Stomach (tissue), 9 donors: ENCODE measurements around the gene ACE. TPM values are rescaled to one million over a fixed set of nuclear protein-coding genes. Genes with fewer than 3 reads are reported as not detected.

Source experiments
- DNase-seq, 2 donors: peaks; one replicate each; pipeline versions ENCODE4 v3.0.0 to v3.0.0-alpha.2; 2013 to 2019
- H3K27ac ChIP-seq, 5 donors: fragments of 200-600 bp in 4 of 5; sonication (generic) in 4 of 5; one replicate each; pipeline ENCODE4 v1.5.1; 2013 to 2019; ENCODE audit warnings: mild to moderate bottlenecking in 1 of 5, moderate library complexity in 1 of 5
- H3K27me3 ChIP-seq, 3 donors: fragments of 200-600 bp; sonication (generic); one replicate each; pipeline ENCODE4 v1.5.1; 2017 to 2019; ENCODE audit warnings: mixed run types in 1 of 3
- H3K36me3 ChIP-seq, 4 donors: fragments of 200-600 bp; sonication (generic); 1 replicate in 3 of 4; 2 replicates in 1 of 4; pipeline ENCODE4 v1.5.1; 2016 to 2019
- H3K4me1 ChIP-seq, 4 donors: fragments of 200-600 bp; sonication (generic); one replicate each; pipeline ENCODE4 v1.5.1; 2016 to 2019
- H3K4me3 ChIP-seq, 4 donors: fragments of 200-600 bp; sonication (generic) in 3 of 4; one replicate each; pipeline ENCODE4 v1.5.1; 2016 to 2019; ENCODE audit warnings: mild to moderate bottlenecking in 1 of 4
- H3K9me3 ChIP-seq, 4 donors: fragments of 200-600 bp; sonication (generic); one replicate each; pipeline ENCODE4 v1.5.1; 2016 to 2019
- CTCF ChIP-seq, 7 experiments: fragments of 450-650 bp in 4 of 7; fragments of 200-600 bp in 3 of 7; sonication (generic) in 3 of 7; IDR thresholded peaks; one replicate each; pipeline ENCODE4 v1.5.1; 2016 to 2019; ENCODE audit warnings: antibody characterized with exemption in 7 of 7, control low read depth in 2 of 7, mild to moderate bottlenecking in 1 of 7
- EP300 ChIP-seq: sonication (generic); formaldehyde crosslinking; IDR thresholded peaks from one replicate; pipeline ENCODE4 v1.6.1; 2017; ENCODE audit warnings: antibody characterized with exemption
- POLR2A ChIP-seq, 4 donors: fragments of 450-650 bp; IDR thresholded peaks; one replicate each; pipeline ENCODE4 v1.6.1; 2016; ENCODE audit warnings: antibody characterized with exemption in 4 of 4, control low read depth in 2 of 4, mild to moderate bottlenecking in 1 of 4, moderate library complexity in 1 of 4
- POLR2AphosphoS5 ChIP-seq, 3 donors: sonication (generic); formaldehyde crosslinking; IDR thresholded peaks; one replicate each; pipeline ENCODE4 v1.6.1; 2016; ENCODE audit warnings: antibody characterized with exemption in 3 of 3
- WGBS, 5 donors: extraction: QIAGEN DNeasy Blood & Tissue Kit in 3 of 5; methylation state at CpG; one replicate each; pipeline versions ENCODE4 v1.1.5 to v1.1.7; 2013 to 2018; 5-methylcytosine and 5-hydroxymethylcytosine counted together
- intact Hi-C: fragments of 100-400 bp; cut with DNase I; formaldehyde crosslinking; loops from one replicate; pipeline ENCODE4 v1.15.1; 2023; ENCODE audit warnings: low total_unique reads
- polyA plus RNA-seq, 3 donors: library from polyadenylated mRNA; stranded (reverse); fragments of 200-250 nt; gene quantifications; one replicate each; pipeline ENCODE4 v1.2.3, GENCODE V29; 2013
- total RNA-seq, 5 donors: library from RNA; depleted of rRNA; stranded (reverse); fragments of >200 nt; gene quantifications; one replicate each; pipeline versions ENCODE4 v1.1.0 to v1.2.3, GENCODE V29; 2014 to 2016
- donor health status: healthy with polysubstance abuse.
- donor health status: Bipolar disorder and iron deficiency.
- donor health status: healthy.

ACE gene
- total and polyA plus RNA-seq, 8 donors: 1.3 to 232 (median 4.4) TPM

GRCh38 chr17:63436523-63437110 lies 40.2 kb upstream of the ACE start:
- Histone ChIP-seq H3K9me3 (no peaks in the 10 kb centered on the region), H3K27ac (peak overlapping the region; percentile 62 to 89 (median 82)), H3K36me3 (peaks cover 0 to 7% (median 2%) of the 10 kb centered on the region in 4 donors), H3K27me3 (no peaks in the 10 kb centered on the region), H3K4me1 (peaks cover 71 to 99% (median 91%) of the 10 kb centered on the region in 4 donors), H3K4me3 (no peak overlapping the region)
- intact Hi-C loops: no loop called here
- WGBS, 5 donors: 45 to 80% (median 60%) methylated on average over 13 to 17 of the region's 17 CpGs
- TF ChIP-seq EP300 (no peak), CTCF (IDR thresholded peaks at IDR 0.05) (peak in 1 of 7 experiments; percentile 6)
- peak; percentile 38 to 63 for DNase-seq

- peak overlapping the region in 1 of 4 donors; percentile 8 for H3K4me3 ChIP-seq
- H3K4me1 ChIP-seq: peaks cover 65 to 98% (median 84%) of the 10 kb centered on the region in 4 donors
- H3K27ac ChIP-seq: peak overlapping the region; percentile 15 to 89 (median 82)
- intact Hi-C loops: no loop called here
- TF ChIP-seq EP300: no peak
- no peak for TF ChIP-seq POLR2AphosphoS5 (IDR thresholded peaks at IDR 0.05)
- TF ChIP-seq POLR2A (IDR thresholded peaks at IDR 0.05): no peak
- TF ChIP-seq CTCF (IDR thresholded peaks at IDR 0.05): no peak
- no peaks in the 10 kb centered on the region for H3K9me3 ChIP-seq
- H3K27me3 ChIP-seq: no peaks in the 10 kb centered on the region
- H3K36me3 ChIP-seq: peaks cover 0 to 7% (median 2%) of the 10 kb centered on the region in 4 donors
- 48 to 67% (median 53%) methylated on average over 6 to 55 of the region's 55 CpGs for WGBS, 5 donors
- DNase-seq: peak in 1 of 2 donors; percentile 65
These were observed 39.4 kb upstream of the ACE start for GRCh38 chr17:63437287-63438091.

GRCh38 chr17:63438092-63439051 lies 38.5 kb upstream of the ACE start:
- H3K36me3 ChIP-seq: peaks cover 0 to 7% (median 2%) of the 10 kb centered on the region in 4 donors
- intact Hi-C loops: no loop called here
- WGBS, 5 donors: 38 to 59% (median 41%) methylated on average over 11 to 46 of the region's 46 CpGs
- peaks cover 58 to 97% (median 83%) of the 10 kb centered on the region in 4 donors for H3K4me1 ChIP-seq
- no peaks in the 10 kb centered on the region for H3K27me3 ChIP-seq
- peak overlapping the region in 1 of 4 donors; percentile 8 for H3K4me3 ChIP-seq
- H3K9me3 ChIP-seq: no peaks in the 10 kb centered on the region
- TF ChIP-seq EP300 (no peak), POLR2AphosphoS5 (IDR thresholded peaks at IDR 0.05) (no peak), POLR2A (IDR thresholded peaks at IDR 0.05) (no peak), CTCF (IDR thresholded peaks at IDR 0.05) (no peak)
- peak in 1 of 2 donors; percentile 45 for DNase-seq
- peak overlapping the region; percentile 13 to 82 (median 60) for H3K27ac ChIP-seq

GRCh38 chr17:63439687-63440086 lies 37.2 kb upstream of the ACE start:
- peak in 1 of 2 donors; percentile 47 for DNase-seq
- intact Hi-C loops: no loop called here
- WGBS, 5 donors: 57 to 63% (median 60%) methylated on average over 8 of the region's 8 CpGs
- TF ChIP-seq POLR2A (IDR thresholded peaks at IDR 0.05) (no peak), CTCF (IDR thresholded peaks at IDR 0.05) (no peak), POLR2AphosphoS5 (IDR thresholded peaks at IDR 0.05) (no peak), EP300 (no peak)
- H3K27ac ChIP-seq: peak overlapping the region in 4 of 5 donors; percentile 55 to 82 (median 64)
- no peak overlapping the region for H3K4me3 ChIP-seq
- H3K36me3 ChIP-seq: peaks cover 0 to 4% (median 0%) of the 10 kb centered on the region in 4 donors
- peaks cover 45 to 95% (median 78%) of the 10 kb centered on the region in 4 donors for H3K4me1 ChIP-seq
- no peaks in the 10 kb centered on the region for H3K27me3 ChIP-seq
- no peaks in the 10 kb centered on the region for H3K9me3 ChIP-seq
